Hematopoietic multipotent progenitor cell treated with erythropoietin and hydrocortisone succinate and interleukin-3 and kit ligand, for 6 days (in vitro differentiated cells): ENCODE data around the gene COBLL1.

Source experiments
- DNase-seq: peaks from one replicate; pipeline ENCODE4 v3.0.0-alpha.2; 2015

The COBLL1 gene

GRCh38 chr2:164675687-164676086 is 165.9 kb downstream of the COBLL1 start:
- no peak for DNase-seq

- DNase-seq: no peak
Measured at GRCh38 chr2:164675027-164675426, 166.6 kb downstream of the COBLL1 start.

DNA sequence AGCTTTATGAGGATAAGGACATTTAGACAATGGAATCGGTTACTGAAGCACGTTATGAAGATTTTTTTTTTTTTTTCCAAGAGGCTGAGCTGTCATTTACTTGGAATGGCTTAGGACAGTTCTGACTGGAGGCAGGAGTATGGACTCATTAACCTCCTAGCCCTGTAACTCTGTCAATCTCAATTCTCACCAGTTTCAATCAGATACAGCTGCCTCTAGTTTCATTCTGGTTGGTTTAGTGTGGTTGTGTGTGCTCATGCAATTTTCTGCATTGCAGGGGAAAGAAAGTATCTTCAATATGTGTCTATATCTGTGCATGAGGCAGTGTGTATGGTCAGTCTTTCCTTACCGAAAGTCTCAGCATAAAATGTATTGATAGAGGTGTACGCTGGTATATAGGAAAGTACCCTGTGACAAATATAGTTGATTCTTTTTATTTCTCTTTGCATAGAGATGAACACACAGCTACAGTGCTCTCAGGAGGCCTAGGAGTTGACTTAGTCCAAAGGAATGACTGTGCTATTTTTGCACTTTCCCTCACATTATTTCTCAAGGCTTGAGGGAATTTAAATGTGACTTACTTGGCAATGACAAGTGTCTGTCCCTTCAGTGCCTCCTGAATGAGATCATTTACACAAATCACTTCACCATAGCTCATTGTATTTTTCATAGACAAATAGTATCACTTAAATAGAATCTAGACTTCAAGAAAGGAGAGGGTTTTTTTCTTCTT is 169.8 kb downstream of the COBLL1 start:
- DNase-seq: no peak

- DNase-seq: no peak
Measured at GRCh38 chr2:164669291-164669690, 172.3 kb downstream of the COBLL1 start.

GRCh38 chr2:164667566-164667965 is 174.1 kb downstream of the COBLL1 start:
- no peak for DNase-seq

- no peak for DNase-seq
Measured at GRCh38 chr2:164664070-164664469, 177.6 kb downstream of the COBLL1 start.

GRCh38 chr2:164662868-164663631 is 178.6 kb downstream of the COBLL1 start:
- DNase-seq: no peak

GRCh38 chr2:164662066-164662465 is 179.6 kb downstream of the COBLL1 start:
- no peak for DNase-seq

DNA sequence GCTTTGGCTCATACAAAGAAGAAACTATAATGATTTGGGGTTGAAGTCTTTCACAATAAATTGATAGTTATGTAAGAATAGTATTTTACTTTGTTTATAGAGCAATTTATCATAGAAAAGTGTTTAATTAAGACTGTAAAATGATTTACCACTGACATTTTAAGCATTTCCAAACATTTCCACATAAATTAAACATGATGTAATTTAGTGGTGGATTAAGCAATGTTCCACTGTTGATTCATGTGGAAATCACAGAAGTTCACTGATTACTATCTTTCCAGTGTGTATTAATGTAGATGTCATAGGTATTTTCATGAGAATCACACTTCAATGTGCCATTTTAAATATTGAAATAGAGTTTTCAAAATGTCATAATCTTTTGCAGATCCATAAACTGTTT is 180.3 kb downstream of the COBLL1 start:
- DNase-seq: no peak

- no peak for DNase-seq
Measured at GRCh38 chr2:164657129-164657528, 184.5 kb downstream of the COBLL1 start.

- DNase-seq: no peak
Measured at GRCh38 chr2:164655750-164656149, 185.9 kb downstream of the COBLL1 start.

- DNase-seq: no peak
Measured at GRCh38 chr2:164655336-164655735, 186.3 kb downstream of the COBLL1 start.

GRCh38 chr2:164651361-164651760 is 190.3 kb downstream of the COBLL1 start:
- no peak for DNase-seq

DNA sequence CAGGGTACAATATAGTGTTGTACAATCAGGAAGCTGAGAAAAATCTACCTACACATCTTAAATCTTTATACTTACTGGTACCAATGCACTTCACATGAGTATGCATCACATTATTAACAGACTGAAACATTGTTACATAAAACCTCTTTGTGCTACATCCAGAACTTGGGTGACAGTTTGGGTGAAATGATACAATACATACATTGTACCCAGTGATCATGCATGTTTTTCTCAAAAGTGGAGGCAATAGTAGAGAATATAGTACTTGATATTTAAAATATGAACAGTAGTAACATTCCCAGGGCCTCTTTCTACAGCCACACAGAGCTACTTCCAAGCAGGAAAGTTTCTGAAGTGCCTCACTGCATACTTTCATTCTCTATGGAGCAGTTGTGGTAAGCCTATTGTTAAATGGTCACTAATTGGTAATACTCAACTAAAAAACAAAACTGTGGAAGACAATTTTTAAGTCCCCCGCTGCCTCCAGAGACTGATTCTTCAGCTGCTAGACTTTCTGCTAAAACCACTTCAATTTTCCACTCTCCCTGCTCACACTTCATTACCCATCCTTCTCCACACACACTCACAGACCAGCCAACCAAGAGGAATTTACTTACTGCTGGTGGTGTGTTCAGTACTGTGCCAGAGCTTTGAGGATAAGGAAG is 197.5 kb downstream of the COBLL1 start:
- no peak for DNase-seq

- no peak for DNase-seq
Measured at GRCh38 chr2:164642946-164643555, 198.6 kb downstream of the COBLL1 start.

DNA sequence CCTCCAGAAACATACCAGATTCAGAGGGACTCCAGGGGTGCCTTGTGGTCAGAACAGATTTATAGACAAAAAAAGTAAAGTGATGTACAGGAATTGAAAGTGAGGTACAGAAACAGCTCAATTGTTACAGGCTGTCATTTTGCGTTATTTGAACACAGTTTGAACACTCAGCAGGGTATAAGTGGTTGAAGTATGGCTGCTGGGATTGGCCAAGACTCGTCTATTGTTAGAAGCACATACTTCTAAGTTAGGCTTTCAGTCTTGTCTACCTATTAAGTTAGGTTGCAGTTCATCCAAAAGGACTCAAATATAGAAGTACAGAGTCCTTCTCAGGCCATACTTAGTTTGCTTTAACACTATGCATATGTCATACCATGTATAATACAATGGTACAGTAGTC is 199.4 kb downstream of the COBLL1 start:
- no peak for DNase-seq
